ENCODE measurements around the gene DIAPH2.

- TF ChIP-seq EP300 (IDR thresholded peaks at IDR 0.05) (peak in 1 of 2 donors; percentile 48), CTCF (IDR thresholded peaks at IDR 0.05) (no peak), POLR2A (IDR thresholded peaks at IDR 0.05) (no peak)
These were observed 7.8 kb downstream of the DIAPH2 start for GRCh38 chrX:96692454-96692853.

All from tibial nerve (tissue), 4 donors.